GM18867 (cell line): ENCODE measurements around the gene CDCA3.
A peak's percentile ranks its signal among the peaks of the same experiment; 100 is the strongest.

Experiments used
- ATAC-seq: cut with Tn5 transposase; IDR thresholded peaks from one replicate; pipeline ENCODE4 v1.9.1; 2021; ENCODE audit warnings: mild to moderate bottlenecking, moderate library complexity; ENCODE audit not compliant: unreplicated experiment

CDCA3 gene

GRCh38 chr12:6855322-6855721, 4.2 kb upstream of the CDCA3 start:
- no peak for ATAC-seq

DNA sequence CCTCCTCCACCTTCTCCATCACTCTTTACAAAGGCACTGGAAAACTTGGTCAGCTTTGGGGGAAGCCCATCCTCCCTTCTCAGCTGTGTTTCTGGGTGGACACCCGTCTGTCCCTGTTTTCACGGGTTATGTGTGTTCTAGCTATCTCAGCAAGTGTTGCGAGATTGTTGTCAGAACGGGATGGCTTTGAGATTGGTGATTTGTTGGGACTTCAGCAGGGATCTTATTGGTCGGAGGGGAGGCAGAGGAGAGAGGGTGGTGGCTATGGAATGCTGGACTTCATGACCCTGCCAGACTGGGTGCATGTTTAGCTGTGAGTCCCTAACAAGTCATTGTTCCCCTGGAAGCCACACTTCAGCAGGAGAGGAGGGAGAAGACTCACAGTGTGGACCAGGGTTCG, 3.0 kb upstream of the CDCA3 start:
- ATAC-seq = no peak

DNA sequence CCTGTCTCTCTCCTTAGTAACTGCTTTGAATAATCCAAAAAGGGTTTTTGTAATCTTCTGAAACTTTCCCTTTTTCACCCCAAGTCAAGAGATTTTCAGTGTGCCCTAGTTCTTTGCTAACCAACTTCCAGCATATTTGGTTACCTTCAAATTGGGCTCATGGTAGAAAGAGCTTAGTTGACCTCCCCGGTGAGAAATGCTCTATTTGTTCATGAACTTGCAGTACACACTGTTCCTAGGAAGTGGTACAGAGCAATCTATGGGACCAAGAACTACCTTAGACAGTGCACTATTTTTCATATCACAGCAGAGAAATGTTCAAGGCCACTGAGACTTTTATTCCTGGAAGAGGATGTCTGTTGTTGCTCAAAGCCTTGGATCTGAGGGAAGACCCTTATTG, 2.5 kb upstream of the CDCA3 start:
- ATAC-seq = no peak

DNA sequence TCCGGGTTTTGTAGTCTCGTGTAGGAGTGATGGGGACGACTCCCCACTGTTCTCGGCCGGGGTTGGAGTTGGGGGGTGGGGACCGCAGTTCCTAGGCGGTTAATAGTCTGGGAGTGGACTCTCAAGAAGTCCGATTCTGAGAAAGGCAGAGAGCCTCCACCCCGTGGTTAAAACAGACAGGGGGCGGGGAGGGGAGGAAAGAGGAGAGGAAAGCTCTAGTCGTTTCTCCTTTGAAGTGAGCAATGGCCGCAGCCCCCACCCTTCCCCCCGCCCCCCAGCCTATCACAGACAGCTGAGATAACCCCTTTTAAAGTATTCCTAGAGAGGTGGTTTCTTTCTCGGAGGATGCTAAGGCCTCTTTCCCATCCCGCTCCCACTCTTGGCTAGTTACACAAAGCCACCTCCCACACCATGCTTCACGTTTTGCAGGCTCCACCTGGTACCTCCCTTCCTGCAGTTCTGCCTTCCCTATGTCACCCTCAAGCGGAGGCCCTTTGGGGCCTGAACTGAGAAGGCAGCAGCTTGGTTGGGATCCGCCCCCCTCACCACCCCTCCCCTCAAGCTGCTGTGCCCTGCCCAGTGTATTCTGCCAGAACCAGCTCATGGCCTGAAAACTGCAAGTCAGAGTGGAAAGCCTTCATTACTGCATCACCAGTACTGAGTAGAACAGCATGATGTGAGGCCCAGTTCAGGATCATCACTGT, 1.7 kb upstream of the CDCA3 start:
- ATAC-seq = no peak

GRCh38 chr12:6851921-6852650, 1.0 kb upstream of the CDCA3 start, which contains the start of gene USP5:
USP5 (plus strand) TSS chr12:6852150; CDS start chr12:6852180, 30 bp downstream.
- peak; percentile 75 for ATAC-seq

DNA sequence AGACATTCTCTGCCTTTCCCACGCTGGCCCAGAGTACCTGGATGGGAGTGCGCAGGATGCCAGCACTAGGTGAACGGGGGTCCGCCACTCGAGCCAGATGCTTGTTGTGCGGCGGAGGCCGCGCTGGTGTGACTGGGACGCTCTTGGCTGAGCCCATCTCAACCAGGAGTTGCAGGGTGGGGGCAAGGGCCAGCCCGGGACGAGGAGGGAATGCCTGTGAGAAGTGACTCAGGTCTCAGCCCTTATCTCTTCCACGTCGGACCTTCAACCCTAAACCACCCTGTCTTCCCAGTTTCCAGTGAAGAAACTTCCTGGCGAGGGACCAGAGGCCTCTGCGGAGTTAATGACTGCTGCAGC, 312 bp downstream of the CDCA3 start:
- ATAC-seq = no peak

- no peak for ATAC-seq
Observed at GRCh38 chr12:6849976-6850560, 1.0 kb downstream of the CDCA3 start.

GRCh38 chr12:6849427-6849826, 1.7 kb downstream of the CDCA3 start:
- no peak for ATAC-seq

- ATAC-seq = no peak
Observed at GRCh38 chr12:6847676-6848075, 3.4 kb downstream of the CDCA3 start.

- ATAC-seq = no peak
Observed at GRCh38 chr12:6846316-6846869, 4.7 kb downstream of the CDCA3 start.

DNA sequence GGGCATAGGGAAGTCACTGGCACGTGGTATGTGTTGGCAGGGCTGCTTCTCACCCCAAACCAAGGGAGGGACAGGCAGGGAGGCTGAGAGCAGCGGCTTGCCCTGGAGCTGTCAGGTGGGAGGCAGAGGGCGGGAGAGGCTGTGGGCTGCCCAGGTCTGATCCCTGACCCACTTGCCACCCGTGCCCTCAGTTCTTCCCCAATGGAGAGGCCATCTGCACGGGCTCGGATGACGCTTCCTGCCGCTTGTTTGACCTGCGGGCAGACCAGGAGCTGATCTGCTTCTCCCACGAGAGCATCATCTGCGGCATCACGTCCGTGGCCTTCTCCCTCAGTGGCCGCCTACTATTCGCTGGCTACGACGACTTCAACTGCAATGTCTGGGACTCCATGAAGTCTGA, 5.7 kb downstream of the CDCA3 start:
- ATAC-seq = no peak

- no peak for ATAC-seq
Observed at GRCh38 chr12:6843118-6843902, 7.8 kb downstream of the CDCA3 start.

- ATAC-seq = no peak
Observed at GRCh38 chr12:6842075-6842474, 9.0 kb downstream of the CDCA3 start.

GRCh38 chr12:6840761-6841515, 10.1 kb downstream of the CDCA3 start, which contains the start of gene GNB3:
GNB3 (plus strand) TSS chr12:6840925; CDS start chr12:6841288, 363 bp downstream.
- ATAC-seq = no peak

GRCh38 chr12:6840330-6840729, 10.8 kb downstream of the CDCA3 start:
- no peak for ATAC-seq

DNA sequence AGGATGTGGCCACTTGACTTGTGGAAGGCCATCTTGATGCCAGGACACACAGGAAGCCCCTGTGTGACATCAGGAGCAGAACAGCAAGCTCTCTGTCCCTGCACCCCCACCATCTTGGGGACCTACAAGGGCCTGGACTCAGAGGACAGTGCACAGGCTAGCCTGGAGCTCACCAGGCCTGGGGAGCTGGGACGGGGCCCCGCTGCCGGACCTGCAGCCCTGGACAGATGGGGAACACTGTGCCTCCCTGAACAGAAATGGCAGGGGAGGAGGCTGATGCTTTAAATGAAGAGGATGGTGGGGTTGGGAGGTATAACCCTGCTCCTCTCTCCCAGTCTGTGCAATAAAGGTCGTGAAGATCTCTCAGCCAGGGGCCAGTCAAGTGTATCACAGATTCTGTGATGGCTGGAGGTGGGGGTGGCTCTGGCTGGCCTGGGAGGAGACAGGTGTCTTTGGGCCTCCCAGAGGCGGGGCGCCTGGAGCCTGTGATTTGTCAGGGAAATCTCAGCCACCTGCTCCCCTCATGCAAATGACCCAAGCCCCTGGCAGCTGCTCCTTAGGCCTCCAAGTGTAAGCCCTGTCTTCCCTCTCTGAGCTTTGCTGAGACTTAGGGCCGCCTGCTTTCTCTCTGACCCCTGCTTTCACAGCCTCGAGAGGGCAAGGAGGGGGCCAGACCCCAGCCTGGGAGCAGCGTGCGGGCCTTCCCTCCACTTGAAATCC, 11.4 kb downstream of the CDCA3 start:
- ATAC-seq = peak; percentile 79

DNA sequence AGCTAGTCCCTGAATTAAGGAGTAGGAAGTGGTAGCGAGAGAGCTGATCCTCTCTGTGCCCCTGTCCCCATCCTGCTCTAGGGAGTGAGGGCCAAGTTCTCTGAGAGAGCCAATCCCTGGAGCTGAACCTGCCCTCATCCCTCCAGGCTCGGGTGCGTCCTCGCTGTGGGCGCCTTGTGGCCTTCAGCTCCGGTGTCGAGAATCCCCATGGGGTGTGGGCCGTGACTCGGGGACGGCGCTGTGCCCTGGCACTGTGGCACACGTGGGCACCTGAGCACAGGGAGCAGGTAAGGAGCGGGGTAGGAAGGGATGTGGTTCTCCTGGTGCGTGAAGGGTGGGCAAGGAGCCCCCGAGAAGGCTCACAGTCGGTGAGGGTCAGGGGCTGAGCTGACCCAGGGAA, 12.2 kb downstream of the CDCA3 start:
- no peak for ATAC-seq

DNA sequence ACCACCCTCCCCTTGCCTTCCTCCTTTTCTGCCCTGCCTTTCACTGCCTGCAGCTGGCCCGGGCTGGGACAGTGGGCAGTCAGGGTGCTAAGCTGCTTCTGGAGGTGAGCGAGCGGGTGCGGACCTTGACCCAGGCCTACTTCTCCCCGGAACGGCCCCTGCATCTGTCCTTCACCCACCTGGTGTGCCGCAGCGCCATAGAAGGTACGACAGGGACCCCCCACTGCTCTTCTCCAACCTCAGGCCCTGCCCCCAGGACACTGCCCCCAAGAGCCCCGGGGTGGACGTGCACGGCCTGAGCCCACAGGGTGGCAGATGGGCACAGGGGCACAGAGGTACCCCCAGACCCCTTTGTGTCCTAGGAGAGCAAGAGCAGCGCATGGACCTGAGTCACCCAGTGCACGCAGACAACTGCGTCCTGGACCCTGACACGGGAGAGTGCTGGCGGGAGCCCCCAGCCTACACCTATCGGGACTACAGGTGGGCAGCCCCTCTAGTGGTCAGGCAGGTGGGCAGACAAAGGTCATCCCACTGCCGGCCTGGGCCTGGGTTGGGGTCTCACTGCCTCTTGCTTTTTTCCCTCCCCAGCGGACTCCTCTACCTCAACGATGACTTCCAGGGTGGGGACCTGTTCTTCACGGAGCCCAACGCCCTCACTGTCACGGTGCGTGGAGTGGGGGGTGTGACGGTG, 13.6 kb downstream of the CDCA3 start:
- no peak for ATAC-seq

DNA sequence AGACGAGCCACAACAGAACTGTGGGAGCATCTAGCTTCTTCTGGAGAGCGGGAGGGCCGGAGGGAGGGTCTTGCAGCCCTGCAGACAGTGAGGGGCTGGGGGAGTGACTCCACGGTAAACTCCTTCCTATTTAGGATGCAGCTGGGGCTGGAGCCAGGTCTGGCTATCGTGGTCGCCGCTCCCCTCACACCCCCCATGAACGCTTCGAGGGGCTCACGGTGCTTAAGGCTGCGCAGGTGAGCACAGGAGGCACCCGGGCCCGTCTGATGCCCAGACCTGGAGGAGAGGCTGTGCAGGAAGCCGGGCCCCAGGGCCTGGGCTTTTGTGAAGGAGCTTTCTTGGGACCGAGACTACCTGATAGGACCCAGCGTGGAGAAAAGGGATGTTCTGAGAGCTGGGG, 14.2 kb downstream of the CDCA3 start:
- ATAC-seq = no peak
